GM12892 (cell line): ENCODE results near the gene BSN.

Experiments
- POLR2A ChIP-seq: IDR thresholded peaks from 2 replicates; pipeline ENCODE4 v1.6.1; 2011; ENCODE audit warnings: low read depth, low read length, control low read depth
- POLR2AphosphoS5 ChIP-seq: IDR thresholded peaks from 2 replicates; pipeline ENCODE4 v1.6.1; 2011; ENCODE audit warnings: low read depth, low read length, control low read depth
- TAF1 ChIP-seq: IDR thresholded peaks from 2 replicates; pipeline ENCODE4 v1.6.1; 2011; ENCODE audit warnings: low read depth, mild to moderate bottlenecking, control low read depth, low read length, borderline replicate concordance

GRCh38 chr3:49618412-49618811, 64.1 kb downstream of the BSN start:
- TF ChIP-seq POLR2A (no peak), TAF1 (no peak), POLR2AphosphoS5 (no peak)
